HG03135 (cell line): ENCODE measurements around the gene NQO1.
A peak's percentile ranks its signal among the peaks of the same experiment; 100 is the strongest.
"Not testable (repeated sequence)": the region's sequence is repeated elsewhere in the genome, so short reads cannot be mapped to it uniquely, and the experiment has no call there.

Experiments used
- ATAC-seq: cut with Tn5 transposase; IDR thresholded peaks from one replicate; pipeline ENCODE4 v1.9.1; 2021; ENCODE audit warnings: mild to moderate bottlenecking, moderate library complexity; ENCODE audit not compliant: unreplicated experiment

NQO1 gene

DNA sequence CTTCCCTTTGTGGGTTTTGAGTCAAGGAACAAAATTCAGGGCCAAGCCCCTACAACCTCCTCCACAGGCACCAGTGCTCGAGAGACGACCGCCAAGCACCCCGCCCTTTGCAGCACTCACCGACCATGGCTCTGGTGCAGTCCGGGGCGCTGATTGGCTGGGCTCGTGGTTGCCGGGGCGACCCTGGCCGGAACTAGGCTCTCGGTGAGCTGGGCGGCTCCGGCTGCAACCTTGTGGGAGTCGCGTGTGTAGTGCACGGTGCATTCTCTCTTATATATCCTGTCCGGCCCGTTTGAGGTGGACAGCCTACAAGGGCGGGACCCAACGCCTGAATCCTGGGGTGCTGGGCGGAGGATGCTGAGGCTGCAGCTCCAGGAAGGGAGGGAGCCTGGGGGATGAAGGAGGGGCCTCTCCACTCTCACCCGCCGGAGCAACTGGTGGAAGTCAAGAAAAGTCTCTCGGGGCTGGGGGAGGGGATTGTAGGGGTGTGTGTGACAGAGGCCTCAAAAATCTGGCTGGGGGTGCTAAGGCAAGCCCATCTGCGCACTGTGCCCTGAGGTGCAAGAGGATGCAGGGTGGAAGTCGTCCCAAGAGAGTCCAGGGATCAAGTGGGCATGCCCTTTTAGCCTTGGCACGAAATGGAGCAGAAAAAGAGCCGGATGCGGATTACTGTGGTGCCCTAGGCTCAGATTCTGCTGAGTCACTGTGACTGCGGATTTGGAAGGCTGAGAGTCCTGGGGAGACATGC lies at the start of gene NQO1:
NQO1 (minus strand) TSS at position 248 of the 748 bp plus-strand sequence; CDS start at position 127, 121 bp downstream.
- peak; percentile 99 for ATAC-seq

DNA sequence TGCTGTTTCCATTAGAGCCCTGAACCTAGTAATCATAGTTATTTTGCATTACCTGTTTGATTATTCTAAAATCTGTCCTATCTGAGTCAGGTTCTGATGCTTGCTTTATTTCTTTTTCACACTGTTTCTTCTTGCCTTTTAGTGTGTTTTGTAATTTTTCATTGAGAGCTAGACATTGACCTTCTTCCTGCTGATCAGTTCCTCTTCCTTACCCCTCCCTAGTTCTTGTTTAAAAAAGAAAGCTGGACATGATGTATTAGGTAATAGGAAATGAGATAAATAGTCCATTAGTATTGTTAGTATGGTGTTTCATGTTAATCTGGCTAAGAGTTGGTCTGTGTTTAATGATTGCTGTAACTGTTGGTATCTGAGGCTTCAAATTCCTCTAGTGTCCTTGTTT lies 49.2 kb upstream of the NQO1 start:
- ATAC-seq = no peak

GRCh38 chr16:69773260-69773947 lies 47.0 kb upstream of the NQO1 start:
- no peak for ATAC-seq

DNA sequence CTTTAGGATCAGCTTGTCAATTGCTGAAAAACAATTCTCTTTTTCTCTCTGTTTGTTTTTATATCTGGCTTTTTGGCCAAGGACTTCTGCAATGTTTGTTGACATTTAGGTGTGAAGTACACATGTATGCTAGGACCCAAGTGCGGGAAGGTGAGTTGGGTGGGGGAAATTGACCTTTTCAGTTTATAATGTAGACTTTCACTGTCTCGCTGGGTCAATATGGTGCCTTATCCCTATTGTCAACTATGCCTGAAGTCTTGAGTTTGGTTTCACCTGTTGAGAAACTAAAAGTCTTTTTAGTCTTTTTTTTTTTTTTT lies 45.2 kb upstream of the NQO1 start:
- ATAC-seq = no peak

GRCh38 chr16:69769404-69769803 lies 43.0 kb upstream of the NQO1 start:
- ATAC-seq = no peak

GRCh38 chr16:69768666-69769065 lies 42.3 kb upstream of the NQO1 start:
- ATAC-seq = no peak

DNA sequence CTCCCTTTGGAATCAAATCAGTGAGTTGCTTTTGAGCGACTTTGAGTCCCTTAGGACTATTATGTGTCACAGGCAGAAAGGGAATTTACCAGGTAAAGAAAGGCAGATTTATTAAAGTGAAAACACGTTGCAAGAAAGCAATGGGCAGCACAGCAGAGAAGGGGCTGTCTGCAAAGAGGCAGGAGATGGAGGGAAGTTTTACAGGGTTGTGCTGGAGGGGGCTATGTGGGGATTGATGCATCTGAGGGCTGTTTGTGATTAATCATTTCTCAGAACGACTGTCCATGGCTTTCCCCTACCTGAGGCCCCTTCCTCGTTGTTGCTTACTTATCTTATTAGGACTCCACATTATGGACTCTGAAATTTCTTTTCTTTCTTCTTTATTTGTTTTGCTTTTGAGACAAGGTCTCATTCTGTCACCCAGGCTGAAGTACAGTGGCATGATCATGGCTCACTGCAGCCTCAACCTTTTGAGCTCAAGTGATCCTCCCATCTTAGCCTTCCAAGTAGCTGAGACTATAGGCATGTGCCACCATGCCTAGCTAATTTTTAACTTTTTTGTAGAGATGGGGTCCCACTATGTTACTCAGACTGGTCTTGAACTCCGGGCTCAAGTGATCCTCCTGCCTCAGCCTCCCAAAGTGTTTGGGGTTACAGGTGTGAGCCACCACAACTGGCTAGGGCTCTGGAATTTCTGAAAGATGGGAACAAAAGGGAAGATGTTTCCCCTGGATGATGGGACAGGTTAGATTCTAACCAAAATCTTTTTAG lies 41.3 kb upstream of the NQO1 start:
- ATAC-seq = no peak

DNA sequence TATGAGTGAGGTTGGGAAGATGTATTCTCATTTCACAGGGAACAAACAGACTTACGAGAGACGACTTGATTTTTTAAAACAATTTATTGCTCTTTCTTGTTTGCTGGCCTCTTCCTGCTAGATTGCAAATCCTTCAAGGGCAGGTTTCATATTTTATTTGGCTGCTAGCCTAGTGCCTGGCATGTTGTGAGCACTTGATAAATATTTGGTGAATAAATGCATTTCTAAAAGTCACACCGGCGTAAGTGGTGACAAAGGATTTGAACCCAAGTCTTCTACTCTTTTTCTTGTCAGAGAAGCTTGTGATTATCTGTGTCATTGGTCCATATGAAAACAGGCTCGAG lies 37.2 kb upstream of the NQO1 start:
- no peak for ATAC-seq

- peak; percentile 40 for ATAC-seq
Observed at GRCh38 chr16:69762814-69763598, 36.6 kb upstream of the NQO1 start.

DNA sequence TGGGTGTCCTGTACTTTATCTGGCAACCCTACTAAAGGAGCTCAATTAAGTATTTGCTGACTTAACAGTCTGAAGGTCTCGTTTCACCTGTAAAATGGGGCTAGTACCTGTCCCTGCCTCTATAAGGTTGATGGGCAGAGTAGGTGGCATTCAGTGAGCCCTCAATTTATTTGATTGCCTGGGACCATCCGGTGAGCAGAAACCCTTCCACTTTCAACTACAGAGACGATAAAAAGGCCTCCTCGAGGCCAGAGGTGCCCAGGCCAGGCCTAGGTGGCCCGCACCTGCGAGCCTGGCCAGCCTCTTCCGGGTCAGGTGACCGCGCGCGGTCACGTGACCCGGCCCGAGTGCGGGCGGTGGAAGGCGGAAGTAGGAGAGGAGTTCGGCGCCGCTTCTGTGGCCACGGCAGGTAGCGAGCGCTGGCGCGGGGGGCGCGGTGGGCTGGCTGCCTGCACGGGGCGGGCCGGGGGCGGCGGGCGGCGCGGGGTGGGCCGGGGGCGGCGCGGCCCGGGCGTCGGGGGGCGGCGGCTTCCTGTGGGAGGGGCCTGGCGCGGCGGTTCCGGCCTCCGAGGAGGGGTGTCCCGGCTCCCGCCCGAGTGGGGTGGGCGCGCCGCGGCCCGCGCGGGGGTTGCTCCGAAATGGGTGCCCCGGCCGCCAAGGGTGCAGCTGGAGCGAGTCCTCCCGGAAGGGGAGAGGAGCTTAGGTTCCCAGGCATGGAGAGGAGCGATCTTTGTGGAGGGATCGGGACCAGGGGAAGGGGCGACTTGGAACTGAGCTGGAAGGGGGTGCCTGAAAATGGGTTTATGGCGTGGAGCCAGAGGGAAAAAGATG lies 35.8 kb upstream of the NQO1 start, which contains the start of gene WWP2:
WWP2 (plus strand) TSS at position 350 of the 831 bp plus-strand sequence. CDS start 24,679 bp downstream, outside the sequence.
- ATAC-seq = peak; percentile 76

DNA sequence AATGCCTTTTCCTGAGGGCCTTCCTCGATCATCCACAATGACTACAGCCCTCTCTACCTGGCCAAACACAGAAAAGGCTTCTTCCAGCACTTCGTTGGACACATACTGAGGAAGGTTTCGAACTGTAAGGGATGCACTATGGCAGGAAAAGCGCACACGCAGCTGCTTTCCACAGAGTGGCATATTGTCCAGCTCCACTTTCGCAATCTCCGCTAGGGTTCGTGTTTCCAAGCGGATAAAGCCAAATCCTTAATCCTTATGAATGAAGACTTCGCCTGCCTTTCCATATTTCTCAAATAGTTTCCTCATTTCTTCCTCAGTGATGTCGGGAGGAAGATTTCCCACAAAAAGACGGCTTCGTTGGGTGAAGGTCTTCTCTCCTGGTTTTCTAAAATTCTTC lies 31.0 kb upstream of the NQO1 start:
- not testable (repeated sequence) for ATAC-seq

GRCh38 chr16:69756705-69757104 lies 30.3 kb upstream of the NQO1 start:
- no peak for ATAC-seq

DNA sequence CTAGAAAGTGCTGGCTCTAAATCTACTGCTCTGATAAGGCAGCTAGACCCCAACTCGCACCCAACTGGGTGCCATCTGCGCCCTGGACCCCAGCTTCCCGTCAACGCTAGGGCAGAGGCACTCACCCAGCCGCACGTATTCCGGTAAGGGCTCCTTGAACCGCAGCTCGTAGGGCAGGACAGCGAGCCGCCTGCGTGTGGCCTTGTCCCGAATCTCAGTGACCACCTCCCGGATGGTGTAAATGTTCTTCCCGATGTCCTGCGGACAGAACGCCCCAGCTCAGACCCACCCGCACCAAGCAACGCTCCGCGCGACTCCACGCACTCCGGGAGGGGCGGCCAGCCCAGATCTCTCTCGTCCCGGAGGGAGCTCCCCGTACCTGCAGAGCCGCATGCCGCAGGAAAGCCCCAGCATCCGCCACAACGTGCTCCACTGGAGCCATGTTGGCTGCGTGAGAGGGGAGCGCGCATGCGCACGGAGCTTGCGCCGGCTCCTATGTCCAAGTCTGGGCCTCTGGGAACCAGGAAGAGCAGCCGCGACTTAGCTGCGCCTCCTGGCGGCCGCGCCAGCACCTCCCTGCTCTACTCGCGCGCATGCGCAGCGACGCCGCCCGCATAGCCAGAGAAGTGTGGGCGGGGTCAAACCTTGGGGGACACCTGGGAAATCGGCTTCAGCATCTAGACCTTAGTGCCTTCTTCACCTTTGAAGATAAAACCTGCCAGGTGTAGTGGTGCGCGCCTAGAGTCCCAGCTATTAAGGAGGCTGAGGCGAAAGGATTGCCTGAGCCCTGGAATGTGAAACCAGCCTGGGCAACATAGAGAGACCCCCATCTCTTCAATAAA lies 28.3 kb upstream of the NQO1 start, which contains the start of gene NOB1:
NOB1 (minus strand) TSS at position 458 of the 842 bp plus-strand sequence; CDS start at position 442, 16 bp downstream.
- ATAC-seq = peak; percentile 91

DNA sequence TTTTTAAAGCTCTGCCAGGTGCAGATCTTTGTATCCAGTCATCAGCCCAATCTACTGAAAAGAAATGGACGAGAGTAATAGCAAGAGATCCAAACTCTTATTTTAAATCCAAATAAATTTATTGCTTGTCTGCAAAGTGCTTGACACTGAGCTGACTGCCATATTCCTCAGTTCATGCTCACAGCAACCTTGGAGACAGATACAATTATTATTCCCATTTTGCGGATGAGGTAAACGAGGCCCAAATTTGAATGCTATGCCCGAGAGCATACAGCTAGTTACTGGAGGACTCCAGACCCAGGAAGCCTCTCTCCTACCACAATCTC lies 27.7 kb upstream of the NQO1 start:
- ATAC-seq = no peak

- ATAC-seq = no peak
Observed at GRCh38 chr16:69748694-69749345, 22.5 kb upstream of the NQO1 start.

- ATAC-seq = no peak
Observed at GRCh38 chr16:69747115-69747514, 20.8 kb upstream of the NQO1 start.

- ATAC-seq = no peak
Observed at GRCh38 chr16:69745959-69746358, 19.6 kb upstream of the NQO1 start.

DNA sequence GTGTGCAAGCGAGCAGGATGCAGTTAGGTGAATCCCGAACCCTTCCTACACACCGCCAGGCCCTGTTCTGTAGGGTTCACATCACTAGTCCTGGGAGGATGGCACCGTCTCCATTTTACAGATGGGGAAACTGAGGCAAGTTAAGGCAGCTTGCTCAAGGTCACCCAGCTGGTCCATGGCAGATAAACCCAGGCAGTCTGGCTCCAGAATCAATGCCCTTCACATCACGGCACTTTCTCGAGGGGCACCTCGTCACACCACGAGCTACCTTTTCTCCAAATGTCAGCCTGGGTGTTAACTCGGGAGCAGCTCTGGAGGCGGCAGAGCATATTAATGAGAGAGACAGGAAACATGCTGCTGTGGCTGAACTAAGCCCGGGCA lies 18.9 kb upstream of the NQO1 start:
- no peak for ATAC-seq
